GM21390 (cell line): ENCODE data around the gene ATP6V0D1.
"Not testable (repeated sequence)": the region's sequence is repeated elsewhere in the genome, so short reads cannot be mapped to it uniquely, and the experiment has no call there.

Experiments
- ATAC-seq: cut with Tn5 transposase; IDR thresholded peaks from one replicate; pipeline ENCODE4 v1.9.1; 2021; ENCODE audit not compliant: unreplicated experiment

The ATP6V0D1 gene

GRCh38 chr16:67504031-67505021 is 23.4 kb upstream of the ATP6V0D1 start:
- ATAC-seq, result no peak

DNA sequence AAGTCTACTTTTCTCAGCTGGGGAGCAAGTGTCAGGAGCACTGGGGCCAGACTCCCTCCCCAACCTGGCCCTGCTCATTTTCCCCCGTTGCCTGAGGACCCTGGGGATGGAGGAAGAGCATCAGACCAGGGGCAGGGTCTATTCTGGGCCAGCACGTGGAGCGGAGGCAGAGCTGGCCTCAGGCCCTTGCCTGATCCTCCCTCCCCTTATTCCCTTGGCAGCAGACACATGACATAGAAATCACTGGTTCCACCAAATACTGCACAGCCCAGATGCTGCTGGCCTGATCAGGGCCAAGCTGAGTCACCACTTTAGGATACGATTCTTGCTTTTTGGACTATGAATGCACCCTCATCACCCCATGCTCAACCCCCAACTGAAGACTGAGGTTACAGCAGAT is 18.1 kb upstream of the ATP6V0D1 start:
- ATAC-seq, result no peak

DNA sequence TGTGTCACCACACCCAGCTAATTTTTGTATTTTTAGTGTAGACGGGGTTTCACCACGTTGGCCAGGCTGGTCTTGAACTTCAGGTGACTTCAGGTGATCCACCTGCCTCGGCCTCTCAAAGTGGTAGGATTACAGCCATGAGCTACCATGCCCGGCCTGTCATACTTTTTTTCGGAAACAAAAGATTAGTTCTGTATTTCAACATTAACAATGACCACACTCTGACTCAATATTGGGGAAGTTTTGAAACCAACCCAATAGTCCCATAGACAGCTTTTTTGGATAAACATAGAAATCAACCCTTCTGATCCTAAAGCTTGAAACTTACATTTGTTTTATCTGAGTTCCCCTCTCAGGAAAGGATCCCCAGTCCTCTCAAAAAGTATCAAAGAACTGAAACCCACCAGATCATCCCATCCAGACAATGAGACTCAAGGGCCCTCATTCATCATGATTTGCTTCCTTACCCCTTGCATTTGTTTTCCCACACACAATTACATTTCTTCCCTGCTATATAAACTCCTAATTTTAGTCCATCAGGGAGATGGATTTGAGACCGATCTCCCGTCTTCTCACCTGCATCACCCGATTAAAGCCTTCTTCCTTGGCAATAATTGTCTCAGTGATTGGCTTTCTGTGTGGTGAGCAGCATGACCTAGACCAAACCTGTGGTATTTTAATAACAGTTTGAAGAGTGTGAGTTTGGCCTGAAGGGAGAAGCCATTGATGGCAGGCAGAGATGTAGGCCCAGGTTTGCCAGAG is 9.6 kb upstream of the ATP6V0D1 start:
- ATAC-seq, result no peak

DNA sequence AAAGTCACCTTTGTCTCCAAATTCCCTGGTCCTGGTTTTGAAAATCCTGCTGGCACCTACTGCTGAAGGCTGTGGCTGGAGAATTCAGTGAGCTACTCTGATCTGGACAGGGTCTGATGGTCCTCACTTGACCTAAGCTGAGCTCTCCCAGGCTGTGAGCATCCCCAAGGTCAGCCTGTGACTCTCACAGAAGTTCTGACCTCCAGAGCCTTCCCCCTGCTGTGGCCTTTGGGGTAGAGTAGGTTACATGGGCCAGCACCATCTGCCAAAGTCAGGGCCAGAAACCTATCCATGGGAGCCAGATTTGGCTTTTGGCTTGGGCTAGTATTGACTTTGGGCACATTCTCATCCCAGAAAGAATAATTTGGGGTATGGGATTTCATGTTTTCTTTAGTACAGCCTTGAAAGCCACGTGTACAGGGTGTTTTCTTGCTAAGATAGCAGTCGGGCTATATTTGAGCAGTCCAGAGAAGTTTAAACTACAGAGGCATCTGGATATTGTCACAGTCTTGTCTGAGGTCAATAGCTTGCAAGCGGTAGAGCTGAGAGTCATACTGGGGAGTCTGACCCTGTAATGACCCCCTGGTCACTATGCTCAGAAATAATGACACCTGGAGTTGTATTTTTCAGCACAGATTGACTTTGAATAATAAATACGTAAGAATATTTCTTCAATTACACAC is 8.6 kb upstream of the ATP6V0D1 start:
- ATAC-seq, result no peak

DNA sequence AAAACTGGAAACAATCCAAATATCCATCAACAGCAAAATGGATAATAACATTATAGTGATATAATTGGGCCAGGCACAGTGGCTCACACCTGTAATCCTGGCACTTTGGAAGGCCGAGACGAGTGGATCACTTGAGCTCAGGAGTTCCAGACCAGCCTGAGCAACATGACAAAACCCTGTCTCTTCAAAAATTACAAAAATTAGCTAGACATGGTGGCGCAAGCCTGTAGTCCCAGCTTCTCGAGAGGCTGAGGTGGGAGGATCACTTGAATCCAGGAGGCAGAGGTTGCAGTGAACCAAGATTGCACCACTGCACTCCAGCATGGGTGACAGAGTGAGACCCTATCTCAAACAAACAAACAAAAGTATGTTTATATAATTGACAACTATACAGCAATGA is 6.6 kb upstream of the ATP6V0D1 start:
- ATAC-seq, result not testable (repeated sequence)

DNA sequence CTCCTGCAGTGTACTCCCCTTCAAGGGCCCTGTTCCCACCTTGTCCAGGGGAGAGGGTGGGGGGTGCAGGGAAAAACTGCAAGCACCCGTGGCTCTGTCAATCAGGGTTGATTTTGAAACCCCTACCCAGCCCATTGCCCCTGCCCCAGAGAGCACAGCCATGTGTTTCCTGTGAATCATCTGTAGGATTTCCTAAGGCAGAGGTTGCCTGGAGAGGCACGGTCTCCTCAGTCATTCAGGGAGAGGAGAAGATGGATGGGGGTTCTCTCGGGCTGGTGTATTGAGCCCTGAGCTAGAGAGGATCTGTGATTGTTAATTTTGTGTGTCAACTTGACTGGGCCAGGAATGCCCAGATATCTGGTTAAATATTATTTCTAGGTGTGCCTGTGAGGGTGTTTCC is 5.8 kb upstream of the ATP6V0D1 start:
- no peak for ATAC-seq

GRCh38 chr16:67483731-67484525 is 3.0 kb upstream of the ATP6V0D1 start:
- no peak for ATAC-seq

DNA sequence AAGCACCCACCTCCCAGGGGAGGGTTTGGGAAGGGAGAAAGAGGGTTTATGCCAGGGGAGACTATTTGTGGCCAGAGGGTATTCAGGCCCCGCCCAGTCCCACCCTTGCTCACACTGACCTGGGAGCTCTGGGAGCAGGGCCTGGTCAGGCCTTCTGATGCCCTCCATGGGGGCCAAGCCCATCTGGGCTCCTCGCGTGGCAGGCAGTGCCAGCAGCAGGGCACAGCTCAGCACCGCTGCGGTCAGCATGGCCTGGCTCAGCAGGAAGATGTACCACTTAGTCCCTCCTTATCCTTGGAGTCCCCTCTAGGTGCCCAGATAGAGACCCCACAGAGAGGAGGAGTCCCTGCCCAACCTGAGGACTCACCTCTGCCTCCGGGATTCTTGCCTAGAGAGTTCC is 2.2 kb upstream of the ATP6V0D1 start, which contains the start of gene AGRP:
Gene AGRP, minus strand, starts transcription at position 398 of the 400 bp plus-strand sequence. Its CDS starts 149 bp downstream, at position 249.
- ATAC-seq, result no peak

DNA sequence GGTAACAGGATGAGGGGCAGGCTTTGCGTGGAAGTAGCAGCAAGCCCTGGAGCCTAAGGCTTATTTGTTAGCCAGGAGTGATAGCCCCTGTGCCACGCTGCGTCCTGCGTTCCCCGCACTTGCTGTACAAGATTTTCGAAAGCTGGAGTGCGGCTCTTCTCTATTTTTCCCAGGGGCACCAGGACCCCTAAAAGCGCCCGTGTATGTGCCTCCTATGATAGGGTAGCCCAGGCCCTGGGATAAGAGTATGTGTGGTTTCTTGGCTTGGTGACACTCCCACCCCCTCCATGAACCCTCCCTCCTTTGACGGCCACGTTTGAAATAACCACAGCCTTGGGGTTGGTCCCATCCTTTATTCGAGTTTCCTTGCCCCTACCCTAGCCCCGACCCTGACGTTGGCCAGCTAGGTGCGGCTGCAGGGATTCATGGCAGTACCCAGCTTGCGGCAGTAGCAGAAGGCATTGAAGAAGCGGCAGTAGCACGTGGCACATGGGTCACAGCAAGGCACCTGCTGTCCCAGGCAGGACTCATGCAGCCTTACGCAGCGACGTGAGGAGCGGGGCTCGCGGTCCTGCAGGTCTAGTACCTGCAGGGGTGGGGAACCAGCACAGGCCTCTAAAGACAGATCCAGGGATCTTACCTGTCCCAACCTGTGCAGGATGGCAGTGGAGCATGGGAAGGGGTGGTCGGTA is 1.4 kb upstream of the ATP6V0D1 start:
- ATAC-seq, result no peak

GRCh38 chr16:67481561-67482232 is 740 bp upstream of the ATP6V0D1 start:
- ATAC-seq, result no peak

- ATAC-seq, result no peak
Observed at GRCh38 chr16:67477960-67478554, 2.9 kb downstream of the ATP6V0D1 start.

DNA sequence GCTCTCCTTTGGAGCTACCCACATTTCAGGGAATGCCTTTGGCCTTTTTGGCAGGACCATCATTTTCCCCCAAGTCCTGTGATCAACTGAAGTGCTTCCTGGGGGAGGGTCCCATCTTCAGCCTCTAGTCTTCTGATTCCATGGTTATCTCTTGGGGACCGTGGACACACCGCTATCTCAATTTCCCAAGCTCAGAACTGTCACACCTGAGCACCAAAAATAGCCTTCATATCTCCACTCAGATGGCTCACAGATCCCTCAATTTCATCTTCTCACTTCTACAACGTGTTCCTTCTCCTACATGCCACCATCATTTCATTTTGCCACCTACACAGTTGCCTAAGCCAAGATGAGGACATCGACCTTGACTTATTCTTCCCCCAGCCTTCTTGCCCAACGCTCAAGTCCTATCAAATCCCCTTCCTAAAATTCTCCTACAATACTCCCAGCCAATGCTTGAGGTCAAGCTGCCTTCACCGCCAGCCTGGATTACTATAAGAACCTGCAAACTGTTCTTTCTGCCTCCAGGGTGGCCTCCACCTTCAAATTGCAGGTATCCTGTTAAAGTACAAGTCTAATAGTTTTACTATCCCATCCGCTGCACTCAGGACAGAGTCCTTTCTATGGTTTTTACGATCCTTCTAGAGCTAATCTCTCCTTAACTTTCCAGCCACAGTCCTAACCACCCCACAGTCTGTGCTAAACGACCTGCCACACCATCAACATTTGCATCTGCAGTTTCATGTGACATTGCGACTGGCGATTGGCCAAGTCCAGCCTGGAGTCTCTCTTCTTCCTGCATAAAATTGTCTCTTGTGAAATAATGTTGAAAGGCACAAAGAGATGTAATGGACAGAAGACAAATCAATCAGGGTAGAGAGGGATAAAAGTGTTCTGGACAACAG is 6.2 kb downstream of the ATP6V0D1 start:
- no peak for ATAC-seq

GRCh38 chr16:67471758-67472384 is 9.1 kb downstream of the ATP6V0D1 start:
- ATAC-seq, result no peak

GRCh38 chr16:67470359-67470758 is 10.6 kb downstream of the ATP6V0D1 start:
- ATAC-seq, result no peak

- no peak for ATAC-seq
Observed at GRCh38 chr16:67468731-67469130, 12.2 kb downstream of the ATP6V0D1 start.

DNA sequence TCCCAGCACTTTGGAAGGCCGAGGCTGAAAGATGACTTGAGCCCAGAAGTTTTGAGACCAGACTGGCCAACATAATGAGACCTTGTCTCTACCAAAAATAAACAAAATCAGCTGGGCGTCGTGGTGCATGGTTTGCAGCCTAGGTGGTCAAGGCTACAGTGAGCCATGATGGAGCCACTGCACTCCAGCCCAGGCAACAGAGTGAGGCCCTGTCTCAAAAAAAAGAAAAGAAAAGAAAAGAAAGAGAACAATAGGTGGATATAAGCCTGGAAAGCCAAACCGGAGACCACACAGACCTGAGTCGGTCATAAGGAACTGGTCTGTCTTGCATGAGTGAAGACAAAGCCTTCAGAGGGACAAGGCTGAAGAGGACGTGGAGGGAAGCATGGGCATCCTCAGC is 14.4 kb downstream of the ATP6V0D1 start:
- no peak for ATAC-seq

- no peak for ATAC-seq
Observed at GRCh38 chr16:67464565-67464964, 16.4 kb downstream of the ATP6V0D1 start.
